Tibial artery (tissue), 4 donors: ENCODE results near the gene GBA2.

Experiments
- DNase-seq, 2 donors: peaks; one replicate each; pipeline ENCODE4 v3.0.0-alpha.2; 2019
- H3K27ac ChIP-seq, 2 donors: fragments of 200-600 bp; sonication (generic) in 1 of 2; 1 replicate in 1 of 2; 2 replicates in 1 of 2; pipeline ENCODE4 v1.5.1; 2018 to 2019; ENCODE audit warnings: mild to moderate bottlenecking in 1 of 2
- H3K27me3 ChIP-seq, 2 donors: fragments of 200-600 bp; sonication (generic) in 1 of 2; one replicate each; pipeline versions ENCODE4 v1.5.1 to v1.6.0; 2016 to 2019
- H3K36me3 ChIP-seq, 3 donors: fragments of 200-600 bp; sonication (generic) in 2 of 3; one replicate each; pipeline ENCODE4 v1.5.1; 2016 to 2019; ENCODE audit warnings: mild to moderate bottlenecking in 2 of 3
- H3K4me1 ChIP-seq, 4 donors: fragments of 200-600 bp; sonication (generic) in 2 of 4; 1 replicate in 3 of 4; 2 replicates in 1 of 4; pipeline ENCODE4 v1.5.1; 2016 to 2019
- H3K4me3 ChIP-seq, 2 donors: fragments of 200-600 bp; sonication (generic) in 1 of 2; 1 replicate in 1 of 2; 2 replicates in 1 of 2; pipeline ENCODE4 v1.5.1; 2018 to 2019; ENCODE audit warnings: mild to moderate bottlenecking in 2 of 2
- H3K9me3 ChIP-seq, 3 donors: fragments of 200-600 bp; sonication (generic) in 1 of 3; one replicate each; pipeline ENCODE4 v1.5.1; 2016 to 2019
- intact Hi-C: fragments of 100-400 bp; cut with DNase I; formaldehyde crosslinking; loops from one replicate; pipeline ENCODE4 v1.15.0; 2023; ENCODE audit warnings: low total_unique reads
- TF ChIP-seq, protein P1 (sequence below), 2 experiments: fragments of 200-600 bp in 1 of 2; fragments of 450-650 bp in 1 of 2; IDR thresholded peaks; one replicate each; pipeline ENCODE4 v1.5.1; 2017 to 2019; ENCODE audit warnings: antibody characterized with exemption in 2 of 2, mild to moderate bottlenecking in 1 of 2, moderate library complexity in 1 of 2

GBA2 gene

DNA sequence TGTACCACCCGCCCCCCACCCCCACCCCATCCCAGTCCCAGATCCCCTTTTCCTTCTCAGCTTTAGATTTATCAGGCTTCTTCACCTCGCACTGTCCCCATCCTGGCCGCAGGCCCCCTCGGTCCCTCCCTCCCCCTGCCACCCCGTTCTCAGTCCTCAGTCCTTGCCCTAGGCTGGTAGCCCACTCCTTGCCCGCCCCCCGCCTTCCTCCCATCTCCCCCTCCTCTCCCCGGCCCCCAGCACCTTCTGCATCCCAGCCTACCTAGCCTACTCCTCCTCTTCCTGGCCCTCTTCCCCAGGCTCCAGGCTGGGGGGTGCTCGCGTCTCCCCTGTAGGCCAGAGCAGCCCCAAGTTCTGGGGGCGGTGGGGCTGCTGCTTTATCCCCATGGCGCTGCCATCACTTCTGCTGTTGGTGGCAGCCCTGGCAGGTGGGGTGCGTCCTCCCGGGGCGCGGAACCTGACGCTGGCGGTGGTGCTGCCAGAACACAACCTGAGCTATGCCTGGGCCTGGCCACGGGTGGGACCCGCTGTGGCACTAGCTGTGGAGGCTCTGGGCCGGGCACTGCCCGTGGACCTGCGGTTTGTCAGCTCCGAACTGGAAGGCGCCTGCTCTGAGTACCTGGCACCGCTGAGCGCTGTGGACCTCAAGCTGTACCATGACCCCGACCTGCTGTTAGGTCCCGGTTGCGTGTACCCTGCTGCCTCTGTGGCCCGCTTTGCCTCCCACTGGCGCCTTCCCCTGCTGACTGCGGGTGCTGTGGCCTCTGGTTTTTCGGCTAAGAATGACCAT is 43.2 kb upstream of the GBA2 start:
- H3K4me3 ChIP-seq, result peak overlapping the region; percentile 60 to 61

GRCh38 chr9:35791297-35791921 is 42.4 kb upstream of the GBA2 start, which contains the start of gene NPR2:
Gene NPR2 (plus strand): TSS chr9:35791591. CDS start chr9:35792409, 818 bp downstream.
- Histone ChIP-seq H3K27me3 (no peaks in the 10 kb centered on the region), H3K9me3 (no peaks in the 10 kb centered on the region), H3K4me1 (peaks cover 0 to 53% (median 36%) of the 10 kb centered on the region in 4 donors), H3K27ac (peak within 1 kb of the TSS; percentile 82 to 87), H3K4me3 (peak within 1 kb of the TSS; percentile 60 to 61), H3K36me3 (no peaks in the 10 kb centered on the region)
- TF ChIP-seq, protein P1, sequence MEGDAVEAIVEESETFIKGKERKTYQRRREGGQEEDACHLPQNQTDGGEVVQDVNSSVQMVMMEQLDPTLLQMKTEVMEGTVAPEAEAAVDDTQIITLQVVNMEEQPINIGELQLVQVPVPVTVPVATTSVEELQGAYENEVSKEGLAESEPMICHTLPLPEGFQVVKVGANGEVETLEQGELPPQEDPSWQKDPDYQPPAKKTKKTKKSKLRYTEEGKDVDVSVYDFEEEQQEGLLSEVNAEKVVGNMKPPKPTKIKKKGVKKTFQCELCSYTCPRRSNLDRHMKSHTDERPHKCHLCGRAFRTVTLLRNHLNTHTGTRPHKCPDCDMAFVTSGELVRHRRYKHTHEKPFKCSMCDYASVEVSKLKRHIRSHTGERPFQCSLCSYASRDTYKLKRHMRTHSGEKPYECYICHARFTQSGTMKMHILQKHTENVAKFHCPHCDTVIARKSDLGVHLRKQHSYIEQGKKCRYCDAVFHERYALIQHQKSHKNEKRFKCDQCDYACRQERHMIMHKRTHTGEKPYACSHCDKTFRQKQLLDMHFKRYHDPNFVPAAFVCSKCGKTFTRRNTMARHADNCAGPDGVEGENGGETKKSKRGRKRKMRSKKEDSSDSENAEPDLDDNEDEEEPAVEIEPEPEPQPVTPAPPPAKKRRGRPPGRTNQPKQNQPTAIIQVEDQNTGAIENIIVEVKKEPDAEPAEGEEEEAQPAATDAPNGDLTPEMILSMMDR (IDR thresholded peaks at IDR 0.05), result no peak
- peak; percentile 35 to 78 for DNase-seq
- intact Hi-C loops, result loop anchor here (5.0 kb wide), 2 partner anchors 36 to 91 kb away; partner anchors contain the start of genes FAM221B and TMEM8B

More for the DNA sequence above, 43.2 kb upstream of the GBA2 start:
- Histone ChIP-seq H3K9me3 (no peaks in the 10 kb centered on the region), H3K36me3 (no peaks in the 10 kb centered on the region), H3K27ac (peak overlapping the region; percentile 82 to 87), H3K27me3 (no peaks in the 10 kb centered on the region), H3K4me1 (peaks cover 0 to 53% (median 36%) of the 10 kb centered on the region in 4 donors)
- intact Hi-C loops, result loop anchor here (5.0 kb wide), 2 partner anchors 35 to 90 kb away; partner anchors contain the start of genes FAM221B and TMEM8B
- DNase-seq, result peak in 1 of 2 donors; percentile 72
- TF ChIP-seq, protein P1 (IDR thresholded peaks at IDR 0.05), result no peak

- intact Hi-C loops, result loop anchor here (5.0 kb wide), 2 partner anchors 37 to 92 kb away; partner anchors contain the start of genes FAM221B and TMEM8B
- H3K4me1 ChIP-seq, result peaks cover 0 to 46% (median 36%) of the 10 kb centered on the region in 4 donors
- H3K27ac ChIP-seq, result peak overlapping the region; percentile 82 to 87
- no peaks in the 10 kb centered on the region for H3K36me3 ChIP-seq
- H3K27me3 ChIP-seq, result no peaks in the 10 kb centered on the region
- TF ChIP-seq, protein P1 (IDR thresholded peaks at IDR 0.05), result peak; percentile 82 to 93
- H3K9me3 ChIP-seq, result no peaks in the 10 kb centered on the region
- peak; percentile 82 to 89 for DNase-seq
- peak overlapping the region; percentile 60 to 61 for H3K4me3 ChIP-seq
Measured at GRCh38 chr9:35790385-35791296, 41.6 kb upstream of the GBA2 start.

- peaks cover 0 to 42% (median 36%) of the 10 kb centered on the region in 4 donors for H3K4me1 ChIP-seq
- H3K9me3 ChIP-seq, result no peaks in the 10 kb centered on the region
- TF ChIP-seq, protein P1 (IDR thresholded peaks at IDR 0.05), result no peak
- DNase-seq, result no peak
- H3K36me3 ChIP-seq, result no peaks in the 10 kb centered on the region
- H3K4me3 ChIP-seq, result no peak overlapping the region
- no peaks in the 10 kb centered on the region for H3K27me3 ChIP-seq
- intact Hi-C loops, result loop anchor here (5.0 kb wide), 2 partner anchors 37 to 92 kb away; partner anchors contain the start of genes FAM221B and TMEM8B
- H3K27ac ChIP-seq, result no peak overlapping the region
Measured at GRCh38 chr9:35790025-35790384, 41.0 kb upstream of the GBA2 start.

GRCh38 chr9:35789541-35789940 is 40.5 kb upstream of the GBA2 start:
- H3K27ac ChIP-seq, result no peak overlapping the region
- no peak for DNase-seq
- intact Hi-C loops, result no loop called here
- no peaks in the 10 kb centered on the region for H3K36me3 ChIP-seq
- H3K27me3 ChIP-seq, result no peaks in the 10 kb centered on the region
- no peak overlapping the region for H3K4me3 ChIP-seq
- H3K4me1 ChIP-seq, result peaks cover 0 to 40% (median 34%) of the 10 kb centered on the region in 4 donors
- H3K9me3 ChIP-seq, result no peaks in the 10 kb centered on the region
- TF ChIP-seq, protein P1 (IDR thresholded peaks at IDR 0.05), result no peak
